ENCODE data around the gene NCK1. TPM values are rescaled to one million over a fixed set of nuclear protein-coding genes. Genes with fewer than 3 reads are reported as not detected.

NCK1 gene
- total and polyA plus RNA-seq, 7 donors: 16.2 to 33.4 (median 25.4) TPM

DNA sequence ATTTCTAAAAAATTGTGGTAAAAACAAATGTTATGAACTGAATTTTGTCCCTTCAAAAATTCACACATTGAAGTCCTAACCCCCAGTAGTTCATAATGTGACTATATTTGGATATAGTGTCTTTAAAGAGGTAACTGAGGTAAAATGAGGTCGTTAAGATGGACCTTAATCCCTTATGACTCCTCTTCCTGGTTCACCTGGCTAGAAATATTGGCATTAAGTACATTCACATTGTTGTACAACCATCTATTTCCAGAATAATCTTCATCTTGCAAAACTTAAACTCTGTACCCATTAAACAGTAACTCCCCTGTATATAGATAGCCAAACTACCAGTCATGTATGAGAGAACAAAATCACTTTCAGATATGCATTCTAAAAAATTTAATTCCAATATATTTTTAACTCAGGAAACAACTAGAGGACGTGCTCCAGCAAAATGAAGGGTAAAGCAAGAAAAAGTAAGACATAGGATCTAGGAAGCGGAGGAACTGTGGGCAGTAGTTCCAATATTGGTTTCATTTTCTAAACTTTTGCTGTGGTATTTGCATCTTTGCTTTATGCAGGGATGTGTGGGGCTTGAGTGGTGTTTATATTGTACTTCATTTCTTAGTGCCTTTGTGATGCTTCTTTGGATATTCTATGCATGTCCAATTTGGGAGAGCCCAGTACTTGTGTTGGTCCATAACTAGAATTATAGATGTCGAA is 59.0 kb downstream of the NCK1 start:
- Histone ChIP-seq H3K4me1 (peaks cover 31% of the 10 kb centered on the region), H3K4me3 (no peak overlapping the region), H3K36me3 (ENCODE audit: insufficient read depth in 1 of 2, low read depth in 1 of 2) (peaks cover 0 to 1% of the 10 kb centered on the region in 2 donors), H3K27me3 (ENCODE audit: insufficient read depth in 3 of 3, low read length in 2 of 3) (no peaks in the 10 kb centered on the region), H3K9me3 (no peaks in the 10 kb centered on the region), H3K27ac (no peak overlapping the region)
- ATAC-seq (no peak), DNase-seq (no peak)
- intact Hi-C loops (cut with DNase I): no loop called here
- TF ChIP-seq CTCF (IDR thresholded peaks at IDR 0.05): no peak
- WGBS, 3 donors: 92 to 95% (median 93%) methylated on average over 4 of the region's 4 CpGs

- ATAC-seq: no peak
- H3K36me3 ChIP-seq (ENCODE audit: insufficient read depth in 1 of 2, low read depth in 1 of 2): peaks cover 0 to 13% of the 10 kb centered on the region in 2 donors
- intact Hi-C loops (cut with DNase I): no loop called here
- DNase-seq: no peak
- H3K4me3 ChIP-seq: no peak overlapping the region
- WGBS, 3 donors: 66 to 68% (median 66%) methylated on average over 7 of the region's 7 CpGs
- no peak for TF ChIP-seq CTCF (IDR thresholded peaks at IDR 0.05)
- no peak overlapping the region for H3K27ac ChIP-seq
- H3K4me1 ChIP-seq: peaks cover 15% of the 10 kb centered on the region
- H3K9me3 ChIP-seq: no peaks in the 10 kb centered on the region
- H3K27me3 ChIP-seq (ENCODE audit: insufficient read depth in 3 of 3, low read length in 2 of 3): no peaks in the 10 kb centered on the region
Observed at GRCh38 chr3:136925425-136926190, 63.6 kb downstream of the NCK1 start.

DNA sequence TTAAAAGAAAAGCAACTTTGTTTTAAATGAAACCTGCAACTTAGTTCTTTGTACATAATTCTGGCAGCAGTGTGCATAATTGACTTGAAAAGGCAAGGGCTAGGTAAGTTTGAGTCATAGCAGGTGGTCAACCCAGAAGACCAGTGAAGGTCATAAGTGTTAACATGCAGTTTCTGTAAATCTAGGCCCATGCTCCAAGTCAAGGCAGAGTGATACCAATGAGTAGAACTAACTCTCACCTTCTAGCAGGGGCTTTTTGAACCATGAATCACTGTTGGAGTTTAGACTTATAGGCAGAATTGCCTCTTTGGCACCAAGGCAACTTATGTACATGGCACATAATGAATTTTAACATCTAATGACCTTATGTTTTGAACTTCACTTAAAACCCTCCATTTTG is 66.2 kb downstream of the NCK1 start:
- intact Hi-C loops (cut with DNase I): no loop called here
- Histone ChIP-seq H3K4me1 (peaks cover 21% of the 10 kb centered on the region), H3K4me3 (no peak overlapping the region), H3K27me3 (ENCODE audit: insufficient read depth in 3 of 3, low read length in 2 of 3) (no peaks in the 10 kb centered on the region), H3K36me3 (ENCODE audit: insufficient read depth in 1 of 2, low read depth in 1 of 2) (peaks cover 0 to 13% of the 10 kb centered on the region in 2 donors), H3K27ac (no peak overlapping the region), H3K9me3 (no peaks in the 10 kb centered on the region)
- DNase-seq (no peak), ATAC-seq (no peak)
- no peak for TF ChIP-seq CTCF (IDR thresholded peaks at IDR 0.05)

GRCh38 chr3:136929977-136930670 is 68.1 kb downstream of the NCK1 start:
- no peaks in the 10 kb centered on the region for H3K27me3 ChIP-seq (ENCODE audit: insufficient read depth in 3 of 3, low read length in 2 of 3)
- DNase-seq (peak; percentile 44 to 63), ATAC-seq (peak in 2 of 4 donors; percentile 59 to 76)
- peaks cover 21% of the 10 kb centered on the region for H3K4me1 ChIP-seq
- no peak overlapping the region for H3K27ac ChIP-seq
- intact Hi-C loops (cut with DNase I): loop anchor here in 1 of 2 donors (10.0 kb wide), 1 partner anchor 65 kb away; the partner anchor contains the start of gene NCK1
- H3K9me3 ChIP-seq: no peaks in the 10 kb centered on the region
- H3K36me3 ChIP-seq (ENCODE audit: insufficient read depth in 1 of 2, low read depth in 1 of 2): peaks cover 0 to 22% of the 10 kb centered on the region in 2 donors
- TF ChIP-seq CTCF (IDR thresholded peaks at IDR 0.05): no peak
- WGBS, 3 donors: 17 to 33% (median 20%) methylated on average over 4 of the region's 4 CpGs
- peak overlapping the region; percentile 47 for H3K4me3 ChIP-seq
